ENCODE data around the gene CIAPIN1. TPM values are rescaled to one million over a fixed set of nuclear protein-coding genes. Genes with fewer than 3 reads are reported as not detected.

Gene CIAPIN1
- total and polyA plus RNA-seq, 2 of the 4 experiments (the other 2 are of a cell fraction) = 41.6 to 47.7 TPM

- Histone ChIP-seq H3K4me1 (ENCODE audit: control insufficient read depth, insufficient read depth, low read length) (no peaks in the 10 kb centered on the region), H2BK15ac (ENCODE audit: low read depth, low read length) (no peak overlapping the region), H4K5ac (ENCODE audit: low read depth, low read length) (no peak overlapping the region), H3K56ac (ENCODE audit: extremely low read depth, insufficient read depth, low read length) (no peak overlapping the region), H3K23ac (ENCODE audit: low read depth, low read length) (no peak overlapping the region), H3K9ac (ENCODE audit: low read depth, low read length) (no peak overlapping the region), H3K27ac (ENCODE audit: insufficient read depth, low read length) (no peak overlapping the region), H2AK9ac (replicated peaks; ENCODE audit: low read depth, low read length, poor library complexity) (no peak overlapping the region), H3K14ac (replicated peaks; ENCODE audit: low read depth, low read length) (no peak overlapping the region), H3K36me3 (ENCODE audit: control insufficient read depth, insufficient read depth, low read length) (no peaks in the 10 kb centered on the region), H3K4ac (ENCODE audit: low read depth, low read length) (no peak overlapping the region), H3K79me1 (ENCODE audit: low read depth in 1 of 2, low read length in 2 of 2) (no peaks in the 10 kb centered on the region), H2BK5ac (ENCODE audit: low read depth, low read length, poor library complexity, severe bottlenecking) (no peak overlapping the region), H3K4me2 (ENCODE audit: low read depth, low read length) (no peak overlapping the region), H2AFZ (replicated peaks; ENCODE audit: low read length, poor library complexity) (no peak overlapping the region), H4K91ac (ENCODE audit: insufficient read depth, low read depth, low read length) (no peak overlapping the region), H4K20me1 (ENCODE audit: insufficient read depth, low read length) (no peaks in the 10 kb centered on the region), H3K9me3 (ENCODE audit: control insufficient read depth, insufficient read depth, low read length) (peaks cover 3% of the 10 kb centered on the region), H2BK20ac (ENCODE audit: low read depth, low read length) (no peak overlapping the region), H3K9me1 (ENCODE audit: insufficient read depth, low read length) (no peaks in the 10 kb centered on the region), H2AK5ac (ENCODE audit: low read depth, low read length) (no peak overlapping the region), H2BK120ac (ENCODE audit: low read depth, low read length) (no peak overlapping the region), H3K27me3 (ENCODE audit: control insufficient read depth, insufficient read depth, low read length) (peaks cover 40% of the 10 kb centered on the region), H3K4me3 (ENCODE audit: insufficient read depth, low read depth, low read length) (no peak overlapping the region), H4K8ac (ENCODE audit: low read depth in 2 of 2, low read length in 2 of 2) (no peak overlapping the region), H3K18ac (ENCODE audit: low read depth, low read length) (no peak overlapping the region)
- ATAC-seq (ENCODE audit: low read depth) (no peak), DNase-seq (no peak)
- no TSS peak for BruUV-seq (replicated peaks)
- in situ Hi-C loops (cut with MboI; ENCODE audit: low sequenced_read_pairs) = no loop called here
- 24% methylated on average over 2 of the region's 4 CpGs; no CpG with 5 or more reads in 1 of the 2 experiments for WGBS, 2 experiments (ENCODE audit: extremely low coverage in 2 of 2, insufficient read length in 1 of 2)
- intact Hi-C loops (cut with micrococcal nuclease) = no loop called here
- POLR2A ChIA-PET (ENCODE audit: unreplicated experiment) = no interaction called here
- TF ChIP-seq MXI1 (IDR thresholded peaks at IDR 0.05; ENCODE audit: borderline replicate concordance, low read depth, low read length) = no peak
- TF ChIP-seq RFX5 (IDR thresholded peaks at IDR 0.05; ENCODE audit: low read depth, low read length) = no peak
- CTCF ChIA-PET = interaction anchor here (0.6 kb wide), 1 partner anchor 905 kb away, joined by 4 read pairs; no protein-coding TSS in a partner anchor
- dilution Hi-C loops (cut with HindIII; ENCODE audit: low sequenced_read_pairs, unreplicated experiment) = no loop called here
Observed at GRCh38 chr16:57391300-57391699, 55.9 kb downstream of the CIAPIN1 start.
